ENCODE data around the gene KLK2.

Gene KLK2

DNA sequence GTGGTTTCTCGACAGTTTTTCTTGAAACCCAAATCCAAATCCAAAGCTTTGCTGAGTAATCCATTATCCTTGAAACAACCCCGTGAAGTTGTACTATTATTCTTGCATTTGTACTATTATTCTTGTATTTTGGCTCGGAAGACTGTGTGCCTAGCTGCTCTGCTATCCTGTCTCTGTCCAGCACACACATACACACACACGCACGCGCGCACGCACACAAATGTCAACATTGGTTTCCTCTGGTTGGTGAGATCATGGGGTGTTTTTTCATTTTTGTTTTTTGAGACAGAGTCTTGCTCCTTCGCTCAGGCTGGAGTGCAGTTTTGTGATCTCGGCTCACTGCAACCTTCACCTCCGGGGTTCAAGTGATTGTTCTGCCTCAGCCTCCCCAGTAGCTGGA is 52.9 kb downstream of the KLK2 start:
- TF ChIP-seq, protein P1, sequence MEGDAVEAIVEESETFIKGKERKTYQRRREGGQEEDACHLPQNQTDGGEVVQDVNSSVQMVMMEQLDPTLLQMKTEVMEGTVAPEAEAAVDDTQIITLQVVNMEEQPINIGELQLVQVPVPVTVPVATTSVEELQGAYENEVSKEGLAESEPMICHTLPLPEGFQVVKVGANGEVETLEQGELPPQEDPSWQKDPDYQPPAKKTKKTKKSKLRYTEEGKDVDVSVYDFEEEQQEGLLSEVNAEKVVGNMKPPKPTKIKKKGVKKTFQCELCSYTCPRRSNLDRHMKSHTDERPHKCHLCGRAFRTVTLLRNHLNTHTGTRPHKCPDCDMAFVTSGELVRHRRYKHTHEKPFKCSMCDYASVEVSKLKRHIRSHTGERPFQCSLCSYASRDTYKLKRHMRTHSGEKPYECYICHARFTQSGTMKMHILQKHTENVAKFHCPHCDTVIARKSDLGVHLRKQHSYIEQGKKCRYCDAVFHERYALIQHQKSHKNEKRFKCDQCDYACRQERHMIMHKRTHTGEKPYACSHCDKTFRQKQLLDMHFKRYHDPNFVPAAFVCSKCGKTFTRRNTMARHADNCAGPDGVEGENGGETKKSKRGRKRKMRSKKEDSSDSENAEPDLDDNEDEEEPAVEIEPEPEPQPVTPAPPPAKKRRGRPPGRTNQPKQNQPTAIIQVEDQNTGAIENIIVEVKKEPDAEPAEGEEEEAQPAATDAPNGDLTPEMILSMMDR (IDR thresholded peaks at IDR 0.05; ENCODE audit: low read depth, low read length) = no peak
- DNase-seq (ENCODE audit: low read depth, low spot score) = no peak
- H3K4me3 ChIP-seq (ENCODE audit: low read depth, low read length) = no peak overlapping the region
- in situ Hi-C loops (cut with HindIII; ENCODE audit: low sequenced_read_pairs) = no loop called here

DNA sequence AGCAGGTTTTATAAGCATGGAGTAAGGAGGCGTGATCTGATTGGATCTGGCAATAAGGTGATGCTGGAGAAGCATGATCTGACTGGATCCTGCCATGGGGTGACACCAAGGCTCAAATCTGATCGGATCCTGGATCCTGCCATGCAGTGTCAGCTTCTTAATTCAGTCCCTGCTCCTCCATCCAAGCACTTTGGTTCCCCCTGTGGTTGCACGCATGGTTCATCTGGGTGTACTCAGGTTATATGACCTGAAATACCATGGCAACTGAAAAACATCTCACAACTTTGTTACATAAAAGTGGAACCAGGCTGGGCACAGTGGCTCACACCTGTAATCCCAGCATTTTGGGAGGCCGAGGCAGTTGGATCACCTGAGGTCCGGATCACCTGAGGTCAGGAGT is 55.6 kb downstream of the KLK2 start:
- in situ Hi-C loops (cut with HindIII; ENCODE audit: low sequenced_read_pairs) = no loop called here
- TF ChIP-seq, protein P1 (IDR thresholded peaks at IDR 0.05; ENCODE audit: low read depth, low read length) = no peak
- no peak overlapping the region for H3K4me3 ChIP-seq (ENCODE audit: low read depth, low read length)
- DNase-seq (ENCODE audit: low read depth, low spot score) = no peak

Data from astrocyte of the spinal cord (primary cell).